Spleen (tissue), 11 donors: ENCODE results near the gene TRUB2. TPM values are rescaled to one million over a fixed set of nuclear protein-coding genes. Genes with fewer than 3 reads are reported as not detected.
A peak's percentile ranks its signal among the peaks of the same experiment; 100 is the strongest.

Source experiments
- DNase-seq: peaks from one replicate; pipeline ENCODE4 v3.0.0-alpha.2; 2020
- H3K27ac ChIP-seq, 8 donors: fragments of 200-600 bp; sonication (generic) in 7 of 8; 1 replicate in 4 of 8; 2 replicates in 4 of 8; pipeline versions ENCODE4 v1.5.0 to v1.8.0; 2016 to 2021; ENCODE audit warnings: inconsistent platforms in 4 of 8, mild to moderate bottlenecking in 4 of 8, moderate library complexity in 1 of 8
- H3K27me3 ChIP-seq, 7 donors: fragments of 200-600 bp; sonication (generic) in 6 of 7; replicated peaks in 1 of 7; 1 replicate in 4 of 7; 2 replicates in 3 of 7; pipeline versions ENCODE4 v1.5.0 to v1.8.0; 2016 to 2021; ENCODE audit warnings: inconsistent platforms in 3 of 7, mild to moderate bottlenecking in 1 of 7
- H3K36me3 ChIP-seq, 6 donors: fragments of 200-600 bp; sonication (generic) in 5 of 6; 1 replicate in 4 of 6; 2 replicates in 2 of 6; pipeline versions ENCODE4 v1.5.0 to v1.8.0; 2016 to 2021; ENCODE audit warnings: inconsistent platforms in 2 of 6
- H3K4me1 ChIP-seq, 6 donors: fragments of 200-600 bp; sonication (generic) in 5 of 6; 1 replicate in 3 of 6; 2 replicates in 3 of 6; pipeline versions ENCODE4 v1.5.0 to v1.8.0; 2016 to 2021; ENCODE audit warnings: inconsistent platforms in 3 of 6
- H3K4me3 ChIP-seq, 8 donors: fragments of 200-600 bp; sonication (generic) in 7 of 8; 1 replicate in 4 of 8; 2 replicates in 4 of 8; pipeline versions ENCODE4 v1.5.0 to v1.8.0; 2016 to 2021; ENCODE audit warnings: inconsistent platforms in 4 of 8, mild to moderate bottlenecking in 4 of 8, moderate library complexity in 2 of 8
- H3K9me3 ChIP-seq, 8 donors: fragments of 200-600 bp; sonication (generic) in 7 of 8; 1 replicate in 4 of 8; 2 replicates in 4 of 8; pipeline versions ENCODE4 v1.5.0 to v1.8.0; 2016 to 2021; ENCODE audit warnings: inconsistent platforms in 4 of 8
- CTCF ChIP-seq, 11 experiments: fragments of 200-600 bp in 7 of 11; fragments of 450-650 bp in 4 of 11; sonication (generic) in 4 of 11; IDR thresholded peaks in 8 of 11; conservative IDR thresholded peaks in 3 of 11; 1 replicate in 7 of 11; 2 replicates in 4 of 11; pipeline versions ENCODE4 v1.4.0 to v1.8.0; 2016 to 2021; ENCODE audit warnings: antibody characterized with exemption in 11 of 11, inconsistent platforms in 4 of 11, mild to moderate bottlenecking in 1 of 11
- POLR2A ChIP-seq, 3 donors: fragments of 450-650 bp; IDR thresholded peaks; one replicate each; pipeline ENCODE4 v1.5.1; 2017; ENCODE audit warnings: antibody characterized with exemption in 3 of 3, mild to moderate bottlenecking in 1 of 3
- POLR2AphosphoS5 ChIP-seq, 3 donors: sonication (generic); formaldehyde crosslinking; IDR thresholded peaks; one replicate each; pipeline ENCODE4 v1.5.1; 2017; ENCODE audit warnings: antibody characterized with exemption in 3 of 3
- WGBS, 5 donors: extraction: QIAGEN DNeasy Blood & Tissue Kit in 3 of 5; methylation state at CpG; one replicate each; pipeline versions ENCODE4 v1.1.5 to v1.1.7; 2013 to 2018; 5-methylcytosine and 5-hydroxymethylcytosine counted together
- intact Hi-C: fragments of 100-400 bp; cut with DNase I; formaldehyde crosslinking; loops from one replicate; pipeline ENCODE4 v1.15.0; 2023; ENCODE audit warnings: low total_unique reads
- polyA plus RNA-seq, 3 donors: library from polyadenylated mRNA; stranded (reverse); fragments of 200-250 nt; gene quantifications; one replicate each; pipeline ENCODE4 v1.2.1, GENCODE V29; 2013
- total RNA-seq, 7 donors: library from RNA; depleted of rRNA in 3 of 7; stranded (reverse); fragments of >200 nt in 3 of 7; fragmentation: NEBNext Ultra II Directional in 4 of 7; extraction: Animal tissue kit (Norgen Biotek cat#: 25700) in 4 of 7; gene quantifications; one replicate each; pipeline versions ENCODE4 v1.1.0 to v1.2.1, GENCODE V29; 2016 to 2021
- donor health status: healthy with polysubstance abuse.
- donor health status: DM: no; HTN: no; CAD: no; lungs with moderate emphysema.
- donor health status: DM: no; HTN: no; CAD: no.
- donor health status: Bipolar disorder and iron deficiency.
- donor health status: healthy.
- donor health status: DM: no; HTN: no; CAD: no.
- donor health status: DM: yes; HTN: yes; CAD: no.

Gene TRUB2
- total and polyA plus RNA-seq, 10 donors: 9.0 to 19.2 (median 15.2) TPM

- WGBS, 5 donors: 1 to 3% (median 2%) methylated on average over 15 to 21 of the region's 21 CpGs
- intact Hi-C loops: no loop called here
- no peak for DNase-seq
- peak overlapping the region in 7 of 8 donors; percentile 64 to 96 (median 90) for H3K27ac ChIP-seq
- no peak for TF ChIP-seq POLR2AphosphoS5 (IDR thresholded peaks at IDR 0.05)
- no peak for TF ChIP-seq POLR2A (IDR thresholded peaks at IDR 0.05)
- TF ChIP-seq CTCF (IDR thresholded peaks at IDR 0.05 in 8 of 11, conservative IDR thresholded peaks at IDR 0.05 in 3 of 11): no peak
- H3K4me3 ChIP-seq: peak overlapping the region; percentile 83 to 100 (median 98)
- H3K4me1 ChIP-seq: peaks cover 17 to 40% (median 31%) of the 10 kb centered on the region in 6 donors
- peaks cover 0 to 70% (median 33%) of the 10 kb centered on the region in 6 donors for H3K36me3 ChIP-seq
- no peaks in the 10 kb centered on the region for H3K9me3 ChIP-seq
- no peaks in the 10 kb centered on the region for H3K27me3 ChIP-seq
Measured at GRCh38 chr9:128321879-128322403, 306 bp downstream of the TRUB2 start.

- H3K27ac ChIP-seq: no peak overlapping the region
- H3K9me3 ChIP-seq: no peaks in the 10 kb centered on the region
- peaks cover 17 to 40% (median 31%) of the 10 kb centered on the region in 6 donors for H3K4me1 ChIP-seq
- intact Hi-C loops: no loop called here
- no peaks in the 10 kb centered on the region for H3K27me3 ChIP-seq
- TF ChIP-seq POLR2AphosphoS5 (IDR thresholded peaks at IDR 0.05): no peak
- TF ChIP-seq CTCF (IDR thresholded peaks at IDR 0.05 in 8 of 11, conservative IDR thresholded peaks at IDR 0.05 in 3 of 11): no peak
- TF ChIP-seq POLR2A (IDR thresholded peaks at IDR 0.05): no peak
- peaks cover 0 to 70% (median 36%) of the 10 kb centered on the region in 6 donors for H3K36me3 ChIP-seq
- WGBS, 5 donors: 85 to 90% (median 88%) methylated on average over 7 of the region's 7 CpGs
- DNase-seq: no peak
- H3K4me3 ChIP-seq: peak overlapping the region; percentile 83 to 100 (median 98)
Measured at GRCh38 chr9:128321343-128321742, 904 bp downstream of the TRUB2 start.

GRCh38 chr9:128317629-128318028, 4.6 kb downstream of the TRUB2 start:
- WGBS, 5 donors: 66 to 93% (median 90%) methylated on average over 2 of the region's 2 CpGs
- peaks cover 2 to 86% (median 56%) of the 10 kb centered on the region in 6 donors for H3K36me3 ChIP-seq
- intact Hi-C loops: no loop called here

More at GRCh38 chr9:128317629-128318028, 4.6 kb downstream of the TRUB2 start:
- H3K27ac ChIP-seq: no peak overlapping the region
- peaks cover 6 to 14% (median 12%) of the 10 kb centered on the region in 6 donors for H3K4me1 ChIP-seq
- H3K27me3 ChIP-seq: no peaks in the 10 kb centered on the region
- no peaks in the 10 kb centered on the region for H3K9me3 ChIP-seq
- TF ChIP-seq CTCF (IDR thresholded peaks at IDR 0.05 in 8 of 11, conservative IDR thresholded peaks at IDR 0.05 in 3 of 11) (no peak), POLR2A (IDR thresholded peaks at IDR 0.05) (no peak), POLR2AphosphoS5 (IDR thresholded peaks at IDR 0.05) (no peak)
- no peak for DNase-seq
- H3K4me3 ChIP-seq: no peak overlapping the region
